ENCODE data around the gene PDE4D. TPM values are rescaled to one million over a fixed set of nuclear protein-coding genes. Genes with fewer than 3 reads are reported as not detected.

Gene PDE4D
- total RNA-seq, 4 donors from 2014 or later, result 6.0 to 36.2 (median 10.0) TPM

- H3K9me3 ChIP-seq, result no peaks in the 10 kb centered on the region
- no peak overlapping the region for H3K4me3 ChIP-seq
- intact Hi-C loops (cut with DNase I), result no loop called here
- no peak for DNase-seq
- no peak overlapping the region for H3K27ac ChIP-seq
- TF ChIP-seq CTCF (IDR thresholded peaks at IDR 0.05) (no peak), POLR2A (IDR thresholded peaks at IDR 0.05) (no peak)
- H3K4me1 ChIP-seq, result no peaks in the 10 kb centered on the region
- H3K36me3 ChIP-seq, result peaks cover 0 to 42% (median 0%) of the 10 kb centered on the region in 3 donors
- no peaks in the 10 kb centered on the region for H3K27me3 ChIP-seq
- 91 to 95% methylated on average over 2 of the region's 2 CpGs for WGBS, 2 donors
These were observed 912.6 kb downstream of the PDE4D start for GRCh38 chr5:58980890-58981289.

GRCh38 chr5:58979090-58979489, 914.4 kb downstream of the PDE4D start:
- Histone ChIP-seq H3K4me1 (no peaks in the 10 kb centered on the region), H3K36me3 (peaks cover 0 to 59% (median 4%) of the 10 kb centered on the region in 3 donors), H3K27me3 (no peaks in the 10 kb centered on the region), H3K9me3 (no peaks in the 10 kb centered on the region), H3K27ac (no peak overlapping the region), H3K4me3 (no peak overlapping the region)
- TF ChIP-seq CTCF (IDR thresholded peaks at IDR 0.05) (no peak), POLR2A (IDR thresholded peaks at IDR 0.05) (no peak)
- intact Hi-C loops (cut with DNase I), result no loop called here
- no peak for DNase-seq

GRCh38 chr5:58974601-58975000, 918.9 kb downstream of the PDE4D start:
- DNase-seq, result no peak
- Histone ChIP-seq H3K27me3 (no peaks in the 10 kb centered on the region), H3K27ac (no peak overlapping the region), H3K36me3 (peaks cover 0 to 47% (median 5%) of the 10 kb centered on the region in 3 donors), H3K4me3 (no peak overlapping the region), H3K4me1 (no peaks in the 10 kb centered on the region), H3K9me3 (no peaks in the 10 kb centered on the region)
- TF ChIP-seq CTCF (IDR thresholded peaks at IDR 0.05) (no peak), POLR2A (IDR thresholded peaks at IDR 0.05) (no peak)
- intact Hi-C loops (cut with DNase I), result no loop called here
- WGBS, 2 donors, result 90 to 98% methylated on average over 5 of the region's 5 CpGs

- no peak overlapping the region for H3K27ac ChIP-seq
- no peaks in the 10 kb centered on the region for H3K9me3 ChIP-seq
- no peaks in the 10 kb centered on the region for H3K4me1 ChIP-seq
- H3K4me3 ChIP-seq, result no peak overlapping the region
- 81 to 91% methylated on average over 5 of the region's 5 CpGs for WGBS, 2 donors
- TF ChIP-seq CTCF (IDR thresholded peaks at IDR 0.05), result no peak
- no peak for DNase-seq
- intact Hi-C loops (cut with DNase I), result no loop called here
- no peaks in the 10 kb centered on the region for H3K27me3 ChIP-seq
- peaks cover 0 to 43% (median 5%) of the 10 kb centered on the region in 3 donors for H3K36me3 ChIP-seq
These were observed 919.4 kb downstream of the PDE4D start for GRCh38 chr5:58974083-58974482.

- H3K9me3 ChIP-seq, result no peaks in the 10 kb centered on the region
- no peak overlapping the region for H3K27ac ChIP-seq
- WGBS, 2 donors, result 29 to 42% methylated on average over 1 of the region's 1 CpG
- TF ChIP-seq CTCF (IDR thresholded peaks at IDR 0.05) (no peak), POLR2A (IDR thresholded peaks at IDR 0.05) (no peak)
- H3K4me1 ChIP-seq, result no peaks in the 10 kb centered on the region
- intact Hi-C loops (cut with DNase I), result no loop called here
- no peak overlapping the region for H3K4me3 ChIP-seq
- no peaks in the 10 kb centered on the region for H3K27me3 ChIP-seq
- no peak for DNase-seq
- H3K36me3 ChIP-seq, result peaks cover 0 to 39% (median 5%) of the 10 kb centered on the region in 3 donors
These were observed 921.2 kb downstream of the PDE4D start for GRCh38 chr5:58972301-58972700.

All from esophagus squamous epithelium (tissue), 5 donors.